Natural killer cell treated with Interleukin-12 subunit alpha and Interleukin-12 subunit beta and Interleukin-15 and Interleukin-18, amount 100 ng/mL, for 72 hours (primary cell): ENCODE measurements around the gene RNF150. TPM values are rescaled to one million over a fixed set of nuclear protein-coding genes. Genes with fewer than 3 reads are reported as not detected.
"Not testable (repeated sequence)": the region's sequence is repeated elsewhere in the genome, so short reads cannot be mapped to it uniquely, and the experiment has no call there.

Experiments used
- ATAC-seq, 2 donors: fragments of 150-1000 bp; cut with Tn5 transposase in 1 of 2; sonication (Bioruptor Pico), chemical (Tn5 transposase) in 1 of 2; 2 replicates each; pipeline ENCODE4 v1.10.0; 2021
- DNase-seq: peaks from one replicate; pipeline ENCODE4 v3.0.0; 2022; ENCODE audit warnings: low spot score
- H3K27ac Mint-ChIP-seq, 2 donors: 1 replicate in 1 of 2; 2 replicates in 1 of 2; pipeline ENCODE4 v1.8.0; 2022; ENCODE audit warnings: mixed read lengths in 2 of 2, mild to moderate bottlenecking in 1 of 2, moderate library complexity in 1 of 2
- H3K27me3 Mint-ChIP-seq, 2 donors: 1 replicate in 1 of 2; 2 replicates in 1 of 2; pipeline ENCODE4 v1.8.0; 2022; ENCODE audit warnings: mixed read lengths in 2 of 2
- H3K36me3 Mint-ChIP-seq: one replicate; pipeline ENCODE4 v1.8.0; 2022; ENCODE audit warnings: mixed read lengths
- H3K4me1 Mint-ChIP-seq, 2 donors: 1 replicate in 1 of 2; 2 replicates in 1 of 2; pipeline ENCODE4 v1.8.0; 2022; ENCODE audit warnings: low read depth in 2 of 2, mixed read lengths in 2 of 2, mild to moderate bottlenecking in 1 of 2
- H3K4me3 Mint-ChIP-seq: one replicate; pipeline ENCODE4 v1.8.0; 2022; ENCODE audit warnings: mixed read lengths
- H3K9me3 Mint-ChIP-seq: 2 replicates; pipeline ENCODE4 v1.8.0; 2022; ENCODE audit warnings: mixed read lengths
- total RNA-seq, 2 donors: library from RNA; stranded (reverse); gene quantifications; one replicate each; pipeline ENCODE4 v1.2.3, GENCODE V29; 2022

Gene RNF150
- total RNA-seq, 2 donors from 2014 or later, result not detected

DNA sequence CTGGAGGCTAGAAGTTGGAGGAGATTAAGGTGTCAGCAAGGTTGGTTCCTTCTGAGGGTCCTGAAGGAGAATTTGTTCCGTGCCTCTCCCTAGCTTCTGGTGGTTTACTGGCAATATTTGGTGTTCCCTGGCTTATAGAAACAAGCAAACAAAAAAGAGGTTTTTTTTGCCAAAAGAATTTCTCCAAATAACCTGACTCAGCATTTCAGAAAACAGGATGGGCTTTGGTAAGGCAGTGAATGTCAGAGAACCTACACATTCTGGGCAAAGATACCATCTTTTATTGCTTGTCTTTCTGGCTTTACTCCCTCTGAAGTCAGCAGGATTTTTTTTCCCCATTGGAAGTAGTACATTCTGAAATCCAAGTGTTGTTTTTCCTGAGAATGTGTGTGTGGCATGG lies 283.7 kb downstream of the RNF150 start:
- H3K27ac Mint-ChIP-seq, result no peak overlapping the region

DNA sequence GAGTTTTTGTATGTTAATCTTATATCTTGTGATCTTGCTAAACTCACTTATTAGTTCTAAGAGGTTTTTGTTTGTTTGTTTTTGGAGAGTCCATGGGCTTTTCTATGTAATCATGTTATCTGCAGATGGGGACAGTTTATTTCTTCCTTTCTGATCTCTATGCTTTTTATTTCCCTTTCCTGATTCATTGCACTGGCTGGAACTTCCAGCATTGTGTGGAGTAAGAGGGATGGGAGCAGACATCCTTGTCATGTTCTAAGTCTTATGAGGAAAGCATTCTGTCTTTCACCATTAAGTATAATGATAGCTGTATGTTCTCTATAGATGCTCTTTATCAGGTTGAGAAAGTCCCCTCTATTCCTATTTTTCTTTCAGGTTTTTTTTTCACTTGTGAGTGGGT lies 286.5 kb downstream of the RNF150 start:
- DNase-seq (no peak), ATAC-seq (no peak)
- Mint-ChIP-seq H3K36me3 (no peaks in the 10 kb centered on the region), H3K27me3 (peaks cover 21 to 32% of the 10 kb centered on the region in 2 donors), H3K9me3 (no peaks in the 10 kb centered on the region), H3K27ac (no peak overlapping the region), H3K4me3 (no peak overlapping the region), H3K4me1 (no peaks in the 10 kb centered on the region)

More for the DNA sequence above, 283.7 kb downstream of the RNF150 start:
- H3K36me3 Mint-ChIP-seq, result no peaks in the 10 kb centered on the region
- peaks cover 24 to 30% of the 10 kb centered on the region in 2 donors for H3K27me3 Mint-ChIP-seq
- ATAC-seq (no peak), DNase-seq (no peak)
- H3K4me3 Mint-ChIP-seq, result no peak overlapping the region
- H3K4me1 Mint-ChIP-seq, result no peaks in the 10 kb centered on the region
- no peaks in the 10 kb centered on the region for H3K9me3 Mint-ChIP-seq

DNA sequence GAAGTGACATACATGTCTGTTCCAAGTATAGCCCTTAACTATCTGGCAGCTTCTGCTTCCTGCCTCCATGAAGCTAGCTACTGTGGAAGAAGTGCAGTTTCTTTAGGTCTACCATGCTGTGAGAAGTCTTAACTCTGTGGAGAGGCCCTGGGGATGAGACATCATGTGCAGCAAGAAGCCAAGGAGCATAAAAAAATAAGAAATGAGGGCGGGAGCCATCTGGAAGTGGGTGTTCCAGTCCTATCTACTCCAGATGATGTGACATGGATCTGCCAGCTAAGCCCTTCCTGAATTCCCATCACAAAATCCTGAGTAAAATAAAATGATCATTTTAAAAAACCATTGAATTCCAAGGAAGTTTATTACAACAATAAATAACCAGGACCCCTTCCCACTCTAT lies 289.2 kb downstream of the RNF150 start:
- Mint-ChIP-seq H3K9me3 (no peaks in the 10 kb centered on the region), H3K4me1 (no peaks in the 10 kb centered on the region), H3K27me3 (peaks cover 18 to 28% of the 10 kb centered on the region in 2 donors), H3K36me3 (no peaks in the 10 kb centered on the region), H3K27ac (no peak overlapping the region), H3K4me3 (no peak overlapping the region)
- DNase-seq (no peak), ATAC-seq (no peak)

DNA sequence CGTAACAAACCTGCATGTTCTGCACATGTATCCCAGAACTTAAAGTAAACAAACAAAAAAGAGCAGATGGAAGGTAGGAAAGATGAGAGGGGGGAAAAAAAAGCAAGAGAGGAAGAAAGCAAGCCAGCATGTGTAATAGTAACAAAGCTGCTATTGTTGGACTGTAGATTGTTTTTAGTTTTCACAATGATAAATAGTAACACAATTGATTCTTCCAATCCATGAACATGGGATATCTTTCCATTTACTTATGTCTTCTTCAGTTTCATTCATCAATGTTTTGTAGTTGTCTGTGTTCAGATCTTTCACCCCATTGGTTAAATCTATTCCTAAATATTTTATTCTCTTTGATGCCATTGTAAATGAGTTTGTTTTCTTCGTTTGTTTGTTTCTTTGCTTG lies 292.1 kb downstream of the RNF150 start:
- Mint-ChIP-seq H3K27ac (no peak overlapping the region), H3K4me1 (no peaks in the 10 kb centered on the region), H3K4me3 (no peak overlapping the region), H3K9me3 (no peaks in the 10 kb centered on the region), H3K36me3 (no peaks in the 10 kb centered on the region), H3K27me3 (peaks cover 10 to 15% of the 10 kb centered on the region in 2 donors)
- ATAC-seq, result no peak
- no peak for DNase-seq

DNA sequence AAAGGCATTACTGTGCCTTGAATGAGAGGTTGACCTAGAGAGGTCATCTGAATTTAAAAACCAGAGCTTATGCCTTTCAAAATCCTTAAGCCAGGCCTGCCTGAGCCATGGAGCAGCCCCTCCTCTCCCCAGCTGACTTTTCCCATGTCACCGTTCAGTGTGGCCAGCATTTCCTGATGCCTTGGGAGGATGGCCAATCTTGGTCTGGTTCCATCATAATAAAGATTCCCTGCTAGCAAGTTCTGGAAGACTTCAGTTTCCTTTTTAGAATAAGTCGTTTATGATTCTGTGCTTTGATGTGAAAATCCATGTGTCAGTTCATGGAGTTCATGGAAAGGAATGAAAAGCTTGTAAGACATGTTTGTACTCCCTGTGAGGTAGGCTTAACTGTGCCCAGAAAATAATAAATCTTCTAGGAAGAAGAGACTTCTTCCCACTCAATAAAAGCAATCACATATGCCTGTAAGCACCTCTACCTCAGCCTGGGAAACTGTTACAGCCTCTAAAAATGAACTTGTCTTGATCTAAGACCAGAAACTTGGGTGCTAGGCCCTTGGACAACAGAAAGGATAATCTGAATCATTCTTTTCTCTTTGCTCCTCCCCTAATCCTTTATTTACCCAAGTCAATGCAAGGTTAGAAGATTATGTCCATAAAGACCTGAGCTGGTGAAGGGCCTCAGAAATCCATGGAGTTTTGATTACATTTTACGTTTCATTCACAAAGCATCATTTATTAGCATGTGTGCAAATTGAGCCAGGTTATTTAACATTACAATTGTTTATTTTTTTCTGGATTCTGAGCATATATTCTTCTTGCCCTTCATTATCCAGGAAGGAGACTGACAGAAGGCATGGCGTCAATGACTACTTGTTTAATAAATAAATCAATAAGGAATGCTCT lies 293.1 kb downstream of the RNF150 start:
- H3K4me1 Mint-ChIP-seq, result no peaks in the 10 kb centered on the region
- H3K4me3 Mint-ChIP-seq, result no peak overlapping the region
- DNase-seq (no peak), ATAC-seq (no peak)
- H3K9me3 Mint-ChIP-seq, result no peaks in the 10 kb centered on the region
- H3K27me3 Mint-ChIP-seq, result peaks cover 10 to 15% of the 10 kb centered on the region in 2 donors
- no peak overlapping the region for H3K27ac Mint-ChIP-seq
- H3K36me3 Mint-ChIP-seq, result no peaks in the 10 kb centered on the region

DNA sequence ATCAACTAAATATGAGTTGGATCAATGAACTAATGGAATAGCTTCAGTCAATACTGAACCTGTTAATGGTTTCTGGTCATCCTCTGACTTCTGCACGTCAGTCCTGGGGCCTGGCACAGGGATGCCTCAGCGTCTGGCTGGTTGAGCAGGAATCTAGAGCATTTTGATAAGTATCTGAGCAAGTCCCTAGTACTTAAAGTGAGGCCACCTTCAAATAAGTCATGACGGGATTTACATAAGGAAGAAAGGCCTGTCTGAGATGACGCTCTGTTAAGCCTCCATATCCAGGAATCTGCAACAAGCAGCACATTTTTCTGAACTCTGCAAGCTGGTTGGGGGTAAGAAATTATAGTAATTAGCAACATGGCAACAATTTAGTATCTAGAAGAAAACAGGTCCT lies 293.9 kb downstream of the RNF150 start:
- no peak for ATAC-seq
- H3K27ac Mint-ChIP-seq, result no peak overlapping the region
- no peaks in the 10 kb centered on the region for H3K4me1 Mint-ChIP-seq
- no peaks in the 10 kb centered on the region for H3K36me3 Mint-ChIP-seq
- H3K4me3 Mint-ChIP-seq, result no peak overlapping the region
- peaks cover 7 to 15% of the 10 kb centered on the region in 2 donors for H3K27me3 Mint-ChIP-seq
- no peaks in the 10 kb centered on the region for H3K9me3 Mint-ChIP-seq
- DNase-seq, result no peak

DNA sequence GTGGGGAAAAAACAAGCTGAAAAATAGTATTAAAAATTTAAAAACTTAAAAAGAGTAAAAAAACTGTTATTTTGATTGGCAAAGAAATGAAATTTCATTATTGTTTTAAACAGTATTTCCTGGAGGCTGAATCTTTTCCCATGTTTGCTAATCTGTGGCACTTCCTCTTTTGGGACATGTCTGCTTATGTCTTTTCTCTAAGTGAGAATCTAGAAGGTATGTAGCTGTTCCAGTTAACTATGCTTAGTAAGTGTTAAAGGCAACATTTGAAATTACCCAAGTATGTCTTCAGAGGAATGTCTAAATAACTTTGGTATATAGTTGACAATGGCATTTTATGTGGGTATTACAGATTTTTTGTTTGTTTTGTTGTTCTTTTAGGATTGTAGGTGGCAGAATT lies 295.5 kb downstream of the RNF150 start:
- Mint-ChIP-seq H3K27ac (no peak overlapping the region), H3K36me3 (no peaks in the 10 kb centered on the region), H3K27me3 (peaks cover 2 to 7% of the 10 kb centered on the region in 2 donors), H3K4me3 (no peak overlapping the region), H3K9me3 (no peaks in the 10 kb centered on the region), H3K4me1 (no peaks in the 10 kb centered on the region)
- no peak for ATAC-seq
- no peak for DNase-seq

DNA sequence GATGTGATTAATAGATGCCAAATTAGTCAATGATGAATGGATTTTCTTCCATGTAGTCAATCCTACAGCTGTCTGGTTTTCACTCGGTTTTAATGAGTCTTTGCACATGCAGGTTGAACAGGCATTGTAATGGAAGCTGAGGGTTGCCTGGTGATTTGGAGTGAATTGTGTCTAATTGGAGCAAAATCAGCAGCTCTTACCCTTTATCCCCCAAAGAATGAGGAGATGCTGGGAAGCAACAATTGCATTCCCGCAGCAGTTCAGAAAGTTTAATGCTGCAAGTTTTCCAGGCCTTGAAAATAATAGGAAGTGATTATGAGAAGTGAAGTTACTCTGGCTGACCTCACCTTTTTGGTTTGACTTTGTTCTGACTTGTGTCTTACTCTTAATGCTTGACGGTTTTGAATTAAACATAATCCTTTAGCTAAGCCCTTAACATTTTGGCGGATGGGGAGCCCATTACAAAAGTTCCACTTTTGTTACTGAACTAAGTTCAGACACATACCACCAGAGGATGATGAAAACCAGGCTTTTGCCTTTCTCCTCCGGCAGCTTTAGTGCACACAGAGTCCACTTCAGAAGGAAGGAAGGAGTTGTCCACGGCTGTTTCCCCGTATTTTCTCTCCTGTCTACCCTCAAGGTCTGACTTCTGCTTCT lies 298.3 kb downstream of the RNF150 start:
- Mint-ChIP-seq H3K4me3 (no peak overlapping the region), H3K27me3 (peaks cover 4 to 10% of the 10 kb centered on the region in 2 donors), H3K27ac (no peak overlapping the region), H3K9me3 (peaks cover 3% of the 10 kb centered on the region), H3K4me1 (no peaks in the 10 kb centered on the region), H3K36me3 (no peaks in the 10 kb centered on the region)
- no peak for ATAC-seq
- no peak for DNase-seq

DNA sequence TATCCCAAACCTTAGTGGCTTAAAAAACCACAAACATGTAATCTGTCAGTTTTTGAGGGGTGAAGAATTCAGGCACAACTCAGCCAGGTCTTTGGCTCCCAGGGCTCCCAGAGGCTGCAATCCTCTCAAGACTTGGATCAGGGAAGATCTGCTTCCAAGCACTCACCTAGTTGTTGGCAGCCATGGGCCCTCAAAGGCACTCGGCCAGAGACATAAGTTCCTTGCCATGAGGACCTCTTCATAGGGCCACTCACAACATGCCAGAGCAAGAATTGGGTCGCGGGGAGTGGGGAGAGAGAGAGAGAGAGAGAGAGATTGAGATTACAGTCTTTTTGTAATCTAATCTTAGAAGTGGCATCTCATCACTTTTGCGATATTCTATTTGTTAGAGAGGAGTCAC lies 300.0 kb downstream of the RNF150 start:
- DNase-seq (no peak), ATAC-seq (no peak)
- H3K9me3 Mint-ChIP-seq, result peaks cover 6% of the 10 kb centered on the region
- no peak overlapping the region for H3K27ac Mint-ChIP-seq
- H3K36me3 Mint-ChIP-seq, result no peaks in the 10 kb centered on the region
- no peak overlapping the region for H3K4me3 Mint-ChIP-seq
- peaks cover 8 to 19% of the 10 kb centered on the region in 2 donors for H3K27me3 Mint-ChIP-seq
- no peaks in the 10 kb centered on the region for H3K4me1 Mint-ChIP-seq

DNA sequence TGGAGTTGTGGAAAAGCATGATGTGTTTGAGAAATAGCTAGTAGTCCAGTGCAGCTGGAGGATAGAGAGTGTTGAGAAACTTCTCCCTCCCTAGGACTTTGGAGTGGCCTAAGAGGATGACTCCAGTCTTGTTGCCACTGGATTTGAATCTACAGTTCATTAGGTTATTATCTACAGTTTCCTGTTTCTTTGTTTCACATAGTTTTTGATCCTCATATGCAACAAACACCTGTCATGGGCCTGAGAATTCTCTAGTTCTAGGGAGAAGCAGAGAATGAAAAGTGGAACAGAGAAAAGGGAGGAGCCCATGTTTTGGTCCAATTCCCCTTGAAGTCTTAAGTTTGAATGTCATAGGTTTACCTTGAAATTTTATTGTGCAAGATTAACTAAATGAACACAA lies 303.4 kb downstream of the RNF150 start:
- DNase-seq (no peak), ATAC-seq (no peak)
- Mint-ChIP-seq H3K27ac (no peak overlapping the region), H3K9me3 (peaks cover 6% of the 10 kb centered on the region), H3K4me1 (no peaks in the 10 kb centered on the region), H3K36me3 (no peaks in the 10 kb centered on the region), H3K4me3 (no peak overlapping the region), H3K27me3 (peaks cover 6 to 24% of the 10 kb centered on the region in 2 donors)

DNA sequence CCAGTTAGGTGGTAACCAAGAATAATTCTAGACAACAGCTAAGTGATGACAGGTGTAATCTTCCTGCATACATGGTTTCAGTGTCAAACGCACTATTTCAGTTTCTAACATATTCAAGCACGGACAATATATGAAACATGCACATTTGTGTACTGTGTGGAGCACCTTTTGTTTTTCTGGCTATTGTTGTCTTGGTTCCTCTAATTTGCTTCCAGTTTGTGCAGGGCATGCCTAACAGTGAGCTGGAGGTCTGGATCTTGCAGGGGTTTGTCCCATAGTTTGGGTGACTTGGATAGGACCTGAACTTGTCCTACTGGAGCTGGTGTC lies 306.6 kb downstream of the RNF150 start:
- ATAC-seq (no peak), DNase-seq (no peak)
- Mint-ChIP-seq H3K27ac (no peak overlapping the region), H3K36me3 (no peaks in the 10 kb centered on the region), H3K9me3 (peaks cover 6% of the 10 kb centered on the region), H3K27me3 (peaks cover 8 to 34% of the 10 kb centered on the region in 2 donors), H3K4me3 (no peak overlapping the region), H3K4me1 (no peaks in the 10 kb centered on the region)

DNA sequence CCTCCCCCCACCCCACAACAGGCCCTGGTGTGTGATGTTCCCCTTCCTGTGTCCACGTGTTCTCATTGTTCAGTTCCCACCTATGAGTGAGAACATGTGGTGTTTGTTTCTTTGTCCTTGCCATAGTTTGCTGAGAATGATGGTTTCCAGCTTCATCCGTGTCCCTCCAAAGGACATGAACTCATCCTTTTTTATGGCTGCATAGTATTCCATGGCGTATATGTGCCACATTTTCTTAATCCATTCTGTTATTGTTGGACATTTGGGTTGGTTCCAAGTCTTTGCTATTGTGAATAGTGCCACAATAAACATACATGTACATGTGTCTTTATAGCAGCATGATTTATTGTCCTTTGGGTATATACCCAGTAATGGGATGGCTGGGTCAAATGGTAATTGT lies 312.7 kb downstream of the RNF150 start:
- not testable (repeated sequence) for H3K4me3 Mint-ChIP-seq, ATAC-seq, H3K27ac Mint-ChIP-seq, H3K36me3 Mint-ChIP-seq, DNase-seq, H3K9me3 Mint-ChIP-seq, H3K4me1 Mint-ChIP-seq
- peaks cover 5 to 18% of the 10 kb centered on the region in 2 donors for H3K27me3 Mint-ChIP-seq

DNA sequence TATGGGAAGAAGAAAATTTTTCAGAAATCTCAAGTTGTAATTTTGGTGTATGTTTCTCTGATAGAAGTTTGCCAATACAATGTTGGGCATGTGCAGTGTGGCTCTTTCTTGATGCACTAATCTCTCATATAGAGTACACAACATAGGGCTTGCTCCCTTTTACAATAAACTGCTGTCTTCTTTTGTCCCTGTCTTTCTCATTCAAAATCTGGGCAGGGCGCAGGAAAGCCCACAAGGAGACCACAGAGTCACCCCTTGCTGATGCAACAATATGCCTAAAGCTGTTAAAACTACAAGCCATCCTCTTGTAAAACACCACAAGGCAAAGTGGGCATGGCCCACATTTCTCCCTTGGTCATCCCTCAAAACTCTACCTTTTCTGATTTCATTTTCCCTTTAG lies 313.7 kb downstream of the RNF150 start:
- no peaks in the 10 kb centered on the region for H3K4me1 Mint-ChIP-seq
- no peaks in the 10 kb centered on the region for H3K36me3 Mint-ChIP-seq
- no peak overlapping the region for H3K27ac Mint-ChIP-seq
- ATAC-seq, result no peak
- no peaks in the 10 kb centered on the region for H3K9me3 Mint-ChIP-seq
- no peak overlapping the region for H3K4me3 Mint-ChIP-seq
- peaks cover 5 to 18% of the 10 kb centered on the region in 2 donors for H3K27me3 Mint-ChIP-seq
- no peak for DNase-seq

DNA sequence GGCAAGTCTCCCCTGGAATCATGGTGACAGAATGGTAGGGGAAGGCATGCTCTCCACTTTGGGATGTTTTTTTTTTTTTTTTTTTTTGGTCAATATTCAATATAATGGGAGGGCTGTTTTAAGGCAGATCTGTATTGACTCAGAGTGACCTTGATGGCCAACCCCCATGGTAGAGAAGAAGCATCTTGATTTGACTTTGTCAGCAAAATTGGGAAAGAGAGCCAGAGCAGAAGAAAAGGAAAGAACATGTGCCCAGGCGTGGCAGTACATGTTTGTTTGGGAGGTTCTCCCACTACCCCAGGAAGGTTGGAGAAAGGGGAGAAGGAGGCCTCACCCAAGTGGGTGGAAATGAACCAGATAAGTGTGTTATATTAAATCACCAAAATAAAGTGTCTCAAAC lies 314.8 kb downstream of the RNF150 start:
- no peaks in the 10 kb centered on the region for H3K4me1 Mint-ChIP-seq
- no peak overlapping the region for H3K27ac Mint-ChIP-seq
- H3K9me3 Mint-ChIP-seq, result no peaks in the 10 kb centered on the region
- DNase-seq (no peak), ATAC-seq (no peak)
- H3K27me3 Mint-ChIP-seq, result peaks cover 5 to 16% of the 10 kb centered on the region in 2 donors
- no peaks in the 10 kb centered on the region for H3K36me3 Mint-ChIP-seq
- H3K4me3 Mint-ChIP-seq, result no peak overlapping the region
